Type B pancreatic cell (in vitro differentiated cells): ENCODE data around the gene FMNL1. TPM values are rescaled to one million over a fixed set of nuclear protein-coding genes. Genes with fewer than 3 reads are reported as not detected.

Experiments used
- DNase-seq: peaks from one replicate; pipeline ENCODE4 v3.0.0; 2021; ENCODE audit warnings: mixed read lengths; ENCODE audit not compliant: unreplicated experiment; ENCODE audit errors: extremely low spot score
- H3K27ac Mint-ChIP-seq: 2 replicates; pipeline ENCODE4 v1.8.0; 2021; ENCODE audit warnings: mild to moderate bottlenecking, mixed read lengths
- H3K27me3 Mint-ChIP-seq: 2 replicates; pipeline ENCODE4 v1.8.0; 2021; ENCODE audit warnings: mixed read lengths
- H3K36me3 Mint-ChIP-seq: 2 replicates; pipeline ENCODE4 v1.8.0; 2021; ENCODE audit warnings: mixed read lengths
- H3K4me1 Mint-ChIP-seq: one replicate; pipeline ENCODE4 v1.8.0; 2021; ENCODE audit warnings: mixed read lengths; ENCODE audit not compliant: unreplicated experiment
- H3K4me3 Mint-ChIP-seq: 2 replicates; pipeline ENCODE4 v1.8.0; 2021; ENCODE audit warnings: mild to moderate bottlenecking, mixed read lengths
- H3K9me3 Mint-ChIP-seq: 2 replicates; pipeline ENCODE4 v1.8.0; 2021; ENCODE audit warnings: mixed read lengths
- CTCF ChIP-seq: fragments of 200-600 bp; sonication (generic); conservative IDR thresholded peaks from 2 replicates; pipeline ENCODE4 v1.5.0; 2021; ENCODE audit warnings: antibody characterized with exemption, mild to moderate bottlenecking
- total RNA-seq: library from RNA; stranded (reverse); gene quantifications from 2 replicates; pipeline ENCODE4 v1.2.1, GENCODE V29; 2021; ENCODE audit warnings: low replicate concordance

FMNL1 gene
- total RNA-seq, 1 donor from 2014 or later = 1.9 TPM

DNA sequence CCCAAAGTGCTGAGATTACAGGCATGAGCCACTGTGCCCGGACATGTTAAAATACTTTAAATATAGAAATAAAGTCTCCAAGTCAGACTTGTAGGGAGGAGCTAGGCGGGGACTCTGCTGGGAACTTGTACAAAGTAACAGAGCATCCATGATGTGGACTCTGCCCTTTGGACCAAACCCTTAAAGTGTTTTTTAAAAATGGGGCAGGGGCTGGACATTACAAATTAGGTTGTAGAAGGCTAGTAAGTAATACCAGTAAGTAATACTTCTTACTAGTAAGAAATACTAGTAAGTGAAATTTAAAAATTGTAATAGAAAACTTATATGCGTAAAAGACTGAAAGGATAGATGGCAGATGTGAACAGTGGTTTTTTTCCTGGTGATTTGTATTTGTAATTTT is 49.9 kb downstream of the FMNL1 start:
- TF ChIP-seq CTCF = no peak
- H3K4me1 Mint-ChIP-seq = no peaks in the 10 kb centered on the region
- H3K36me3 Mint-ChIP-seq = peaks cover 10% of the 10 kb centered on the region
- no peak overlapping the region for H3K27ac Mint-ChIP-seq
- H3K9me3 Mint-ChIP-seq = no peaks in the 10 kb centered on the region
- DNase-seq = no peak
- H3K4me3 Mint-ChIP-seq = no peak overlapping the region
- no peaks in the 10 kb centered on the region for H3K27me3 Mint-ChIP-seq

DNA sequence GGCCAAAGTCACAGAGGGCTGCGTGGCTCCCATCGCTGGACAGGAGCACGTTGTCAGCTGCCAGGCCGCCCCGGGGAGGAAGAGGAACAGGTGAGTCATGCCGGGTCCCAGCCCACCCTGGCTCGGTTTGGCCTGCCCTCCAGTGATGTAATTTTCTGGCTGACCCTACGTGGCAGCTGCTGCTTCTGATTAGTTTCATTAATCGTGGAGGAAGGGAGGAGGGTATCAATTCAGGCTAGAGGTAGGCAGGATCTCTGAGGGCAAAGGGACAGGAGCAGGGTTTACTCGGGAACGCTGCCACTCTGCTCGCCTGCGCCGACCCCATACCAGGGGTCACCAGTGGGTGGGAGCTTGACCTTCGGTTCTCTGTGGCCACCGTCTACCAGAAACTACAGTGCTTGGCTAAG is 51.9 kb downstream of the FMNL1 start:
- H3K36me3 Mint-ChIP-seq = peaks cover 4% of the 10 kb centered on the region
- DNase-seq = no peak

DNA sequence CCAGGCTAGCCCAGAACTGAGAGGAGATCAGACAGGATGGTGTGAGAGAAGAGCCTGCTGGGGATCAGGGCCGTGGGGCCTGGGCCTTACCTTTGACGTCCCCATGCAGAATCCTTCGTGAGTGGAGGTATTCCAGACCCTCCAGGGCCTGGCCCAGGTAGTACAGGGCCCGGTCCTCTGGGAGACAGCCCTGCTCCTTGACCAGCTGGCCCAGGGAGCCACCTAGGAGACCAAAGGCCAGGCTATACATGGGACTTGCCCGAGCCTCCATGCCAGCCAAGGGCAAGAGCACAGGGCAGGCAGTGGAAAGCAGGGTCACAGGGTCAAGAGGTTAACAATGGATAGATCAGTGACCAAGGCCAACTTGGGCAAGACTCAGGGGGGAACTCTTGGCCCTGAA is 52.3 kb downstream of the FMNL1 start:
- Mint-ChIP-seq H3K4me3 (no peak overlapping the region), H3K36me3 (peaks cover 4% of the 10 kb centered on the region), H3K27me3 (no peaks in the 10 kb centered on the region), H3K9me3 (no peaks in the 10 kb centered on the region), H3K4me1 (peaks cover 13% of the 10 kb centered on the region), H3K27ac (no peak overlapping the region)
- no peak for TF ChIP-seq CTCF
- DNase-seq = no peak

More for the DNA sequence above, 51.9 kb downstream of the FMNL1 start:
- no peaks in the 10 kb centered on the region for H3K27me3 Mint-ChIP-seq
- H3K9me3 Mint-ChIP-seq = no peaks in the 10 kb centered on the region
- H3K4me1 Mint-ChIP-seq = peaks cover 13% of the 10 kb centered on the region
- H3K4me3 Mint-ChIP-seq = no peak overlapping the region
- no peak overlapping the region for H3K27ac Mint-ChIP-seq
- no peak for TF ChIP-seq CTCF

- no peak overlapping the region for H3K4me3 Mint-ChIP-seq
- no peaks in the 10 kb centered on the region for H3K9me3 Mint-ChIP-seq
- H3K4me1 Mint-ChIP-seq = peaks cover 13% of the 10 kb centered on the region
- no peaks in the 10 kb centered on the region for H3K27me3 Mint-ChIP-seq
- TF ChIP-seq CTCF = no peak
- DNase-seq = no peak
- no peak overlapping the region for H3K27ac Mint-ChIP-seq
- peaks cover 4% of the 10 kb centered on the region for H3K36me3 Mint-ChIP-seq
These were observed 54.3 kb downstream of the FMNL1 start for GRCh38 chr17:45276031-45276430.

DNA sequence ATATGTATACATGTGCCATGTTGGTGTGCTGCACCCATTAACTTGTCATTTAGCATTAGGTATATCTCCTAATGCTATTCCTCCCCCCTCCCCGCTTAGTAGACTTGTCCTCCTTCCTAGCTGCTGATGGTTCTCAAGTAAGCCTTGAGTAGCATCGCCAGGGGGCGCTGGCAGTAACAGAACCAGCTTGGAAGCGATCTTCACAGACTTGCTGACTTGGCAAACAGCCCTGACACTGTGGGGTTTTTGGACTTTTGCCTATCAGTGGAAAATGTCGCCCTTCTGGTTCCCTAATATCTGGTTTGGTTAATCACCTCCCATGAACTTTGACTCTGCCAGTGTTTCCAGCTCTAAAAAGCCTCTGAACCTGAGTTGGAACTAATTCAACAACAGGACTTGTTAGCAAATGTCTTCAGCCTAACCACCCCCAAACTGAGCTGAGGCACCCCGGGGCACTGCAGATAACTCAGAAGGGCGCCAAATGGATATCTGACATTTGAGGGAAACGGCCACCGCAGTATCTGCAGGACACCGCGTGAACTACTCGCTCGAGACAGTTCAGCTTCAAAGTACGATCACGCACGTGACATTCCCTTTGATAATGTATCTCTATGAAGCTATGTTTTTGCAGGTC is 55.6 kb downstream of the FMNL1 start:
- Mint-ChIP-seq H3K27me3 (no peaks in the 10 kb centered on the region), H3K36me3 (peaks cover 4% of the 10 kb centered on the region), H3K27ac (peak overlapping the region; percentile 52), H3K4me3 (no peak overlapping the region), H3K9me3 (no peaks in the 10 kb centered on the region), H3K4me1 (peaks cover 13% of the 10 kb centered on the region)
- peak; percentile 87 for TF ChIP-seq CTCF
- DNase-seq = peak; percentile 90
